NCI-H748 (cell line): ENCODE data around the gene FYN.
"Not testable (repeated sequence)": the region's sequence is repeated elsewhere in the genome, so short reads cannot be mapped to it uniquely, and the experiment has no call there.

ENCODE experiments used
- DNase-seq: peaks from one replicate; lab custom pipeline; 2025; ENCODE audit not compliant: unreplicated experiment; lab: John Stamatoyannopoulos, UW

Gene FYN

DNA sequence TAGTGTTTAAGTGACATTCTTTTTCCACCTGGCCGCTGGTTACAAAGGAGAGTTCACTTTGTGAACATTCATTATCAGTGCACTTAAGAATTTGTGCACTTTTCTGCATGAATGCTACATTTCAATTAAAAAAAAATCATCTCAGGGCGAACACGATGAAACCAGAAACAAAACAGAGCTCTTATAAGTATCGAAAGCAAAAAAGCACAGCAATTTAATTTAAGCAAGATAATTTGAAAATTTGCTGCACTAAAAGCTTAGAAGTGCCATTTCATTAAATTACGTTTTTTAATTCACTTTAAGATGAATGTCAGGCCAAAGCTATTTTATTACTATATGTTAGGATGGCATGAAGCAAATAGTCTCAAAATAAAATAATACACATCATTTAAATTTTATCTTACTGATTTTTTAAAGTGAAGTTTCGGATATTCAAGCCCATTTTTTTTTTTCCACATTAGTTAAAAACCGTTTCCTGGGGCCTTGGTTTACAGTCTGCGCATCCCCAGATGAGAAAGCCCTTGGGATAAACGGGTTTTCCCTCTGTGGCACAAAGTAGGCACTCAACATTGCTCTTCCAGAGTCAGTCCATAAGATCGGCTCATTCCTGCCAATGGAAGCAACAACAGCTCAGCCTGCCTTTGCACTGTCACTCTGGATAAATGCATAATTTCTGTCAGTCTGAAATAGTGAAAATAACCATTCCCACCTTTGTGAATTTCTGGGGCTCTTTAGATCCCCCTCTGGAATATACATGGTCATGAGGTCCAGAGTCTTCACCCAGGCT lies 80.1 kb downstream of the FYN start:
- no peak for DNase-seq

DNA sequence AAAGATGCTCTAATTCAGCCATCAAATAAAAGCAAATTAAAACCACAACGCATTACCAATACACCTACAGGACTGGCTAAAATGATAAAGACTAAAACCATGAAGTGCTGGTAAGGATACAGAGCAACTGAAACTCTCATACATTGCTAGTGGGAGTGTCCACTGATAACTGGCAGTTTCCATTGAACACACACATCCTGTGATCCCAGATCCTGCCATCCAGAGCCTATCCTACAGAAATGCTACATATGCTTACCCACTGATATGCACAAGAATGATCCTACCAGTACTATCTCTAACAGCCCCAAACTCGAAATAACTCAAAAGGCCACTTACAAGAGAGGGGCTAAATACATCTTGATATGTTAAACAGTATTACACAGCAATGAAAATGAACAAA lies 81.0 kb downstream of the FYN start:
- no peak for DNase-seq

DNA sequence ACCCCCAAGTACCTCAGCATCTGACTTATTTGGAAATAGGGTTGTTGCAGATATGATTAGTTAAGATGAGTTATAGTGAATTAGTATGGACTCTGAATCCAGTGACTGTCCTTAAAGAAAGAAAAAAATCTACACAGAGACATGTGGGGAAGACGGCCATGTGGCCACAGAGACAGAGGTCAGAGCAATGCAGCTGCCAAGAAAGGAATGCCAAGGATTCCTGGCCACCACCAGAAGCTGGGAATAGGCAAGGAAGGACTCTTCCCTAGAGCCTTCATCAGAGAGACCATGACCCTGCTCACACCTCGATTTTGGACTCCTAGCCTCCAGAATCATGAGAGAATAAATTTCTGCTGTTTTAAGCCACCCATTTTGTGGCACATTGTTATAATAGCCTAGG lies 81.8 kb downstream of the FYN start:
- no peak for DNase-seq

- DNase-seq, result no peak
Measured at GRCh38 chr6:111789598-111789997, 83.7 kb downstream of the FYN start.

GRCh38 chr6:111788379-111789276 lies 84.6 kb downstream of the FYN start:
- peak; percentile 54 for DNase-seq

- DNase-seq, result not testable (repeated sequence)
Measured at GRCh38 chr6:111786151-111786550, 87.1 kb downstream of the FYN start.

- peak; percentile 57 for DNase-seq
Measured at GRCh38 chr6:111784433-111784832, 88.8 kb downstream of the FYN start.

DNA sequence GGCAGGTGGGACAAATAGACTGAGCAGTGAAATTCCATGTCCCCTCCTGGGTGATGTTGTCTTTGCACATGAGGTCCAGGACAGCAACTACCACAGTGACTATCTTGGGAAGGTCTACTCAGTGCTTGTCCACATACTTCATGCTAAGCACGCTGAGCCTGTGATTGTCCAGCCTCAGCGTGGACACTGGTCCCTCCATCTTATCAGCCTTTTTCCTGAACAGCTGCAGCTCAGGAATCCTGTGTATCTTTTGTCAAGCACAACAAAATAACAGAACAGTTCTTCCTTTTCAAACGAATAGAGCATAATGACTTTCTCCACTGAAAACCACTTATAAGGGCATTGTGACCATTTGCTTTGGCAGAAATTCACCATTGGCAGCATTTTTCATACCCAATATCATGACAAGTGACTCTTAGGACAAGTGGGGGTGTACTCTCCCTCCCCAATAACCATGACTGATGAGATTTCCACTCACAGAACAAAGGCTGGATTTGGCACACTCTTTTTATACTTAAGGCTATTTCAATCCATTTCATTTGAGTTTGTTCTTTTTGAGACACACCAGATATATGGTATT lies 90.3 kb downstream of the FYN start:
- DNase-seq, result no peak

- no peak for DNase-seq
Measured at GRCh38 chr6:111782192-111782809, 91.0 kb downstream of the FYN start.

- DNase-seq, result no peak
Measured at GRCh38 chr6:111781041-111781708, 92.1 kb downstream of the FYN start.

- no peak for DNase-seq
Measured at GRCh38 chr6:111780393-111780792, 92.9 kb downstream of the FYN start.

DNA sequence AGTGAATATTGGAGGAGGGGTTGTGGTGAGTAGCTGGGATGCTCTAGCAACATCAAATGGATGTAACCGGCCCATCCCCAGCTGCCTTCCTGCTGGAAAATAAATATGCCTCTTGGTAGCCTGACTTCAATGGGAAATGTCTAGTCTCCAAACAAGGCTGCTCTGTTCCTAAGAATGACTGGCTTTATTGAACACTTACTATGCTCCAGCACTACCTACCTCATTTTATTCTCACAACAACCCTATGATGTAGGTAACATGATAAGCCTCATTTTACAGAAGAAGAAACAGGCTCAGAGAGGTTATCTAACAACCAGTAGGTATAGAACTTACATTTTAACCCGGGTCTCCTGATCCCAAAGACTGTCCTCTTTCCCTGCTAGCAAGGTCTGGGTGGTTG lies 93.6 kb downstream of the FYN start:
- no peak for DNase-seq

DNA sequence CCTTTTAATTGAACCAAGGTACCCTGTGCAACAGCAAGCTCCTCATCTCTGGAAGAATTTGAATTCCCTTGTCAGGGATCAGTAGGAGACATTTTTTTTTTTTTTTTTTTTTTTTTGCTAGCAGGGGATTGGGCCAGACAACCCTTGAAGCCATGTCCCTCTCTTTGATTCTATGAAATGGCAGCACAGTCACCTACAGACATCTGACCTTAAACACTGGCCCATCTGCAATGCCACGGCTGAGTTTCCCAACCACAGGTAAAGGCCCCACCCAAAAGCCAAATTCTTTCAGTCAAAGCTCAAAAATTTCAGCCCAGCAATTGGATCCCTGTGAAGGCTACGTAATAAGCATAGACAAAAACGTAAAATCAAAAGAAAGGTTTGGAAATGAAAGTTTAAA lies 94.2 kb downstream of the FYN start:
- DNase-seq, result no peak

- no peak for DNase-seq
Measured at GRCh38 chr6:111777357-111777756, 95.9 kb downstream of the FYN start.

GRCh38 chr6:111776236-111777221 lies 96.7 kb downstream of the FYN start:
- no peak for DNase-seq

DNA sequence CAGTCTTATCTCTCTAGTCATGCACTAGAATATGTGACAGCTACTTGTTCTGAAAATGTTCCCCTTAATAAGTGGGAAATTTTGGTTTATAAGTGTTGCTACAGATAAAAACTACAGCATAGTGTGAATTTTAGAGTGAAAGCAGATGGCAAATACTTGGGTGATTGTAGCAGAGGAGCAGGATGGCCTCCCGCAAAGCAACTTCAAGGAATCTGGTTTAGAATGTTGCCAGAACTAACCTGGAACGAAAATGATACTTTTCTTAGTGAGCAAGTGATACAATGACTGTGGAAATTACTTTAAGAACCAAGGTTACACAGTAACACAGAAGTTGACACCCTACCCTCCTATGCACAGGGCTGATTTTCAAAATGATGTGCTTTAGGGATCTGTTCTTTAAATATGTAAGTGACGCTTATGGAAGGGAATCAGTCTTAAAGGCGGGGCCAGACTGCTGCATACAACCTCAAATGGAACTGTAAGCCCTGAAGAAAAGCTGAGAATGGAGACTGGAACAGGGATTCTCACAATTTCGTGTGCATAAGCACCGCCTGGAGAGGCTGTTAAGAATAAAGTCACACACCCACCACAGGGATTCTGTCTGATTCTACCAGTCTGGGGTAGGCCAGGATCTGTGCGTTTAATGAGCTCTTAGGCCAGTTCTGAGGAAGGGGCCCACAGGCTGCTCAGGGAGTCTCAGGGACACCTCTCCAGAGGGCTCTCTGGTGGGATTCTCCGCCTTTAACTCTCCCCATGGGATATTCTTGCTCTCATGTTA lies 97.9 kb downstream of the FYN start:
- DNase-seq, result no peak

DNA sequence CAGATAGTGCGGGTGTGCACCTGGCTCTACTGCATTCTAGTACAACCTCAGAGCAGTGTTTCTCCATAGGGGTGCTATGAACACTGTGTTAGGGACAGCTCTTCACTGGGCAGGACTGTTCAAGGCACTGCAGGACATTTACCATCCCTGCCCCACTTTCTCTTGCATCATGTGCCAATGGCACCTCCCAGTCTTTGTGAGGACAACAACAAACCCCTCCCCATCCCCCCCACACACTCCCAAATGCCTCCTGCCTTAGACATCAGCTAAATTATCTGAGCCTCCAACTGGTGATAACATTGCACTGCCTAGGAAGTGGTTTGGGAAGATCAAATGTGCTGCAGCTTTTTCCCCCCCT lies 98.9 kb downstream of the FYN start:
- no peak for DNase-seq

- no peak for DNase-seq
Measured at GRCh38 chr6:111773501-111774345, 99.5 kb downstream of the FYN start.
